ENCODE measurements around the gene DIPK1B. TPM values are rescaled to one million over a fixed set of nuclear protein-coding genes. Genes with fewer than 3 reads are reported as not detected.
"Not testable (repeated sequence)": the region's sequence is repeated elsewhere in the genome, so short reads cannot be mapped to it uniquely, and the experiment has no call there.

The DIPK1B gene
- total RNA-seq, 1 experiment from 2014 or later, result 65.0 TPM

- DNase-seq (ENCODE audit: low spot score), result no peak
- in situ Hi-C loops (cut with HindIII; ENCODE audit: low sequenced_read_pairs), result no loop called here
These were observed 47.3 kb downstream of the DIPK1B start for GRCh38 chr9:136759436-136760325.

GRCh38 chr9:136760424-136760823 is 48.1 kb downstream of the DIPK1B start:
- no peak for DNase-seq (ENCODE audit: low spot score)

DNA sequence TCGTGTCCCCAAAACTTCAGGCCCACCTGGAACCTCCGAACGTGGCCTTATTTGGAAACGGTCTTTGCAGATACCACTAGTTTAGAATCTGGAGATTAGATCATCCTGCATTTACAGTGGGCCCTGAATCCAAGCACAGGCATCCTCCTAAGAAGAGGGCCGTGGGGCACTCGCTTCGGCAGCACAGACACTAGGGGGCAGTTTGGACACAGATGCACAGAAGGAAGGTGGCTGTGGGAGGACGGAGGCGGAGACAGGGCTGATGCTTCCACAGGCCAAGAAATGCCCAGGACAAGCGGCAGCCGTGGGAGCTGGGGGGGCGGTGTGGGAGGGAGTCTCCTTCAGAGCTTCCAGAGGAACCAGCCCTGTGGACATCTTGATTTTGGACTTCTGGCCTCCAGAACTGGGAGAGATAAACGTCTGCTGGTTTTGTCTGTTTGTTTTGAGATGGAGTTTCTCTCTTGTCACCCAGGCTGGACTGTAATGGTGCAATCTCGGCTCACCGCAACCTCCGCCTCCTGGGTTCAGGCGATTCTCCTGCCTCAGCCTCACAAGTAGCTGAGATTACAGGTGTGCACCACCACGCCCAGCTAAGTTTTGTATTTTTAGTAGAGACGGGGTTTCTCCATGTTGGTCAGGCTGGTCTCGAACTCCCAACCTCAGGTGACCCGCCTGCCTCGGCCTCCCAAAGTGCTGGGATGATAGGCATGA is 48.6 kb downstream of the DIPK1B start:
- in situ Hi-C loops (cut with HindIII; ENCODE audit: low sequenced_read_pairs), result not testable (repeated sequence)
- DNase-seq (ENCODE audit: low spot score), result peak; percentile 91

More at GRCh38 chr9:136760424-136760823, 48.1 kb downstream of the DIPK1B start:
- in situ Hi-C loops (cut with HindIII; ENCODE audit: low sequenced_read_pairs), result no loop called here

DNA sequence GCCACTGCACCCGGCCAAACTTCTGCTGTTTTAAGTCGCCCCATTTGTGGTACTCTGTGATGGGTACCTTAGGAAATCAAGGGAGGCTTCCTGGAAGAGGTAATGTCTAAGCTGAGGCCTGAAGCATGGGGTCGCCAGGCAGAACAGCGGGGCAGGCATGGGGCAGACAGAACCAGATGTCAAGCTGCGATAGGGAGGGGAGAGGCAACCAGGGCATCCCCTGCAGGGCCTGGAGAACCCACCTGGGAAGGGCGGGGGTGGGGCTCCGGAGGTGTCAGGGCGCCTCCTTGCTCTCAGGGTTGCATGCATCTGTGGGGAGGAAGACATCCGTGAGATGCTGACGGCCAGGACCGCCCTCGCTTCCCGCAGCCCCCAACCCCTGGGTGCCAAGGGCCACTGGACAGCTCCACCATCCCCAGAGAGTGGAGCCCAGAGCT is 49.2 kb downstream of the DIPK1B start:
- no peak for DNase-seq (ENCODE audit: low spot score)
- in situ Hi-C loops (cut with HindIII; ENCODE audit: low sequenced_read_pairs), result no loop called here

- no peak for DNase-seq (ENCODE audit: low spot score)
- in situ Hi-C loops (cut with HindIII; ENCODE audit: low sequenced_read_pairs), result no loop called here
These were observed 49.9 kb downstream of the DIPK1B start for GRCh38 chr9:136762221-136762691.

DNA sequence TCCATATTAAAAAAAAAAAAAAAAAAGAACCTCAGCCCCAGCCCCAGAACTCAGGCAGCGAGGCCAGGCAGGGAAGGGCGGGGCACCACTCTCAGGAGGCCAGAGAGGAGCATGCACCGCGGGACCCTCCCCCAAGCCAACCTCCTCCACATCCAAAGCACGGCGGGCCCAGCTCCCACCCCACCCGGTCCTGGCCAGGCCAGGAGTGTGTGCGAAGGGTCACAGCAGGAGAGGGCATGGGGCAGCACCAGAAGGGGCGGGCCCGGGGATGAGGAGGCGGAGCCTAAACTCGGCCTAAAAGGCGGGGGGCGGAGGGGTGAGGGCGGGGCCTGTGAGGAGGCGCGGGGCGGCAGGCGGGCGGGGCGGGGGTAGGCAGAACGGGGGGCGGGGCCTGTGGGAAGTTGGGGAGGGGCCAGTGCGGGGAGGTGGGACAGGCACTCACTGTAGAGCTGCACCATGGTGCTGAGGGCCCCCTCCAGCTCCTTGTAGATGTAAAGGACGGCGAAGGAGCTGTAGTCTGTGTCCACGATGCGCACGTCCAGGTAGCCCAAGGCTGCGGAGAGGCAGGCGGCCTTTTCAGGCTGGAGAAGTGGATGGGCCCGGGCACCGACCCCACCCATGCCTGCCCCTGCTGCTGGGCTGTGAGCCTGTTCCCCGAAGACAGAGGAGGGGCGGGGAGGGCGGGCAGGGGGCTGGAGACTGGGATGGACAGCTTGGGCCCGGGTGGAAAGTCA is 50.7 kb downstream of the DIPK1B start:
- DNase-seq (ENCODE audit: low spot score), result peak; percentile 30
- in situ Hi-C loops (cut with HindIII; ENCODE audit: low sequenced_read_pairs), result no loop called here

DNA sequence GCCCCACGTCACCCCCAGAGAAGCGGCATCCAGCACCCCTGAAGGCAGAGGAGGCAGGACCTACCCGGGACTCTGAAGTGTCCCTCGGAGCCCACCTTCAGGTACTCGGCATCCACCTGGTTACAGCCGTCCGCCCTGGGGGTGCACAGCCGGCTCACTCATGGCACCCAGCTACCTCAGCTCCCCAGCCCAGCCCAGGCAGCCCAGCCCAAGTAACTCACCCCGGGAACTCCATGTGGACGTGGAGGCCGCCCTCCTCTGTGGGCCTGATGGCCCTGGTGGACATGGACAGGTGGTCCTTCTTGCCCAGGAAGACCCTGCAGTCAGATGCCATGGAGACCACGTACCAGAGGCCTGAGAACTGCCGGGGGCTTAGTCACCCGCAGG is 51.3 kb downstream of the DIPK1B start:
- in situ Hi-C loops (cut with HindIII; ENCODE audit: low sequenced_read_pairs), result no loop called here
- DNase-seq (ENCODE audit: low spot score), result no peak

DNA sequence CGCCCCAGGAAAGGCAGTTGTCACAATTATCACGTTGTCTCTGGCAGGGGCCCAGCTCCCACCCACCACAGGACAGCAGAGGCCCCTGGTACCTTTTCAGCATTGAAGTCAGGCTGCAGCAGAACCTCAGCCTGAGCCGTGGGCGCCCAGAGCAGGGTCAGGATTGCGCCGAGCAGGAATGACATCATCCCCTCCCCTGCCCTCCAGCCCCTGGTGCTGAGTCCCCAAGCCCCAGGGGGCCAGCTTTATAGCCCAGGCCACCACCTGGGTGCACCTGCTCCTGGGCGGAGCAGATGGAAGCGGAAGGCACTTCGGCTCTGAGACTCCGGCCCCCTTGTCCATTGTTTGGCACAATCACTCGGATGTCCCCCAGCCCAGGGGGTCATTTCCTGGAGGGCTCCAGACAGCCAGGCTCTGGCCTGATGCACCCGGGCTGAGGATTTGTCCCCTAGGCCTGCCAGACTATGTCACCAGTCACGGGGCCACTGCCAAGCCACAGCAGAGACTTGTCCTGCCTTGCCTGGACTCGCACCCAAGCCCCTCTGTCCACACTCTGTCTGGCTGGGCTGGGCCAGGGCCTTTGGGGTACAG is 52.0 kb downstream of the DIPK1B start, which contains the start of gene LCN15:
Gene LCN15 (minus strand): TSS at position 218 of the 591 bp plus-strand sequence. CDS start 30 bp downstream, at position 188.
- DNase-seq (ENCODE audit: low spot score), result no peak

DNA sequence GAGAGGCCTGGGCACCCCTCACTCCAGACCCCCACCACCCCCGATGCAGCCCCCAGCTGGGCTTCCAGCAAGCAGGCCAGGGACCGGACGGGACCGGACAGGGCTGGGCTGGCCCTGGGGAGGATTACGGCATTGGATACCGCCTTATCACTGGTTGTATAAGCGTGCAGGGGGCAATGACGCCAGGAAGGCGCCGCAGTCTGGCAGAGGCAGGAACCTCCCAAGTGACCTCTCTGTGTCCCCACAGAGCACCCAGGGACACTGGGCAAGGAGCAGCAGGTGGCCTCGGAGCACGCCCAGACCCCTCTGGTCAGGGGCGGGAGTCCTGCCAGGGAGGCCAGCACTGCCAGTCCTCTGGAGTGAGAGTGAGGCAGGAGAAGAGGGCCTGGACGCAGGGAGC is 52.7 kb downstream of the DIPK1B start:
- in situ Hi-C loops (cut with HindIII; ENCODE audit: low sequenced_read_pairs), result no loop called here
- no peak for DNase-seq (ENCODE audit: low spot score)

More for the DNA sequence above, 52.0 kb downstream of the DIPK1B start, which contains the start of gene LCN15:
- in situ Hi-C loops (cut with HindIII; ENCODE audit: low sequenced_read_pairs), result no loop called here

GRCh38 chr9:136765745-136766409 is 53.5 kb downstream of the DIPK1B start:
- DNase-seq (ENCODE audit: low spot score); in situ Hi-C loops (cut with HindIII; ENCODE audit: low sequenced_read_pairs): not testable (repeated sequence)

GRCh38 chr9:136766410-136767120 is 54.2 kb downstream of the DIPK1B start:
- in situ Hi-C loops (cut with HindIII; ENCODE audit: low sequenced_read_pairs), result not testable (repeated sequence)
- peak; percentile 85 for DNase-seq (ENCODE audit: low spot score)

GRCh38 chr9:136769710-136770191 is 57.4 kb downstream of the DIPK1B start:
- no peak for DNase-seq (ENCODE audit: low spot score)
- in situ Hi-C loops (cut with HindIII; ENCODE audit: low sequenced_read_pairs), result no loop called here

- no peak for DNase-seq (ENCODE audit: low spot score)
- in situ Hi-C loops (cut with HindIII; ENCODE audit: low sequenced_read_pairs), result no loop called here
These were observed 59.6 kb downstream of the DIPK1B start for GRCh38 chr9:136771907-136772415.

DNA sequence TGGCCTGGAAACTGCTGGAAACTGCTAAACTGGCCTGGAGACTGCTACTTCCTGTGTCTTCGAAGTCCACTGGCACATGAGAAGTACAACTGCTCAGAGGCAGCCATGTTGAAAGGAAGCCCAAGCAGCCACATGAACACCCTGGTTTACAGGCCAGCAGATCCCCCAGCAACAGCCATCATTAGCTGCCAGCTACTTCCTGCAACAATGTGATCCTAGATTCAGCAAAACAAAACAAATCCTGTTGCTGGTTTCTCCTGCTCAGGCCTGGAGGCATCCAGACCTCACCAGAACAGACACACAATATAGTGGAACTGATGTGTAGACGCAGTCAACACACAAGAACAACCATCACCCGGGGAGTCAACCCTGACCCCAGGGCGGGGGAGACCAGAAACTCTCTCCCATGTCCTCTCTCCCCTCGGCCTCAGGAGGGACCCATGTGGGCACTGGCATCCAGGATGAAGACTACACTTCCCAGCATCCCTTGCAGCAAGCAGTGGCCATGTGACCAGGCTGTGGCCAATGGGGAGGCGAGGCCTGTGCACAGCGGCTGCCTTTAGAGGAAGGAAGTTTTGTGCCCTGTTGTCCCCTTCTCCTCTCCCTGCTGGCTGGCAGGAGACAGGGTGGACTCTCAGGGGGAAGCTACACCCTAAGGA is 61.1 kb downstream of the DIPK1B start:
- in situ Hi-C loops (cut with HindIII; ENCODE audit: low sequenced_read_pairs), result no loop called here
- DNase-seq (ENCODE audit: low spot score), result peak; percentile 74
